ENCODE results near the gene THSD7B.

The THSD7B gene

DNA sequence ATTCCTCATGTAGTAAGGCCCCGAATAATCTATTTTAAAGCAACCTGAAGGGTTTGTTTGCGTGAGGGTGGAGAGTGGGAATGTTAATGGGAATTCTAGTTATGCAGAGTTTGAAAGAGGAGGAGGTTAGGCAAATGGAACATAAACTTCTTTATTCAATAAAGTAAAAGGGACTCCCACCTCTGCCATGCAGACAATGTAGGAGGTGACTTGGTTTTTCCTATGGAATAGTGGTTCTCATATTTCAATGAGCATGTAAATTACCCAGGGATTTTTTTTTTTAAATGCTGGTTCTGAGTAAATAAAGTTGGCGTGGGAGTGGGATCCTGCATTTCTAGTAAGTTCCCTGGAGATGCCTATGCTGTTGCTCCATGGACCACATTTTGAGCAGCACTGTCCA, 367.9 kb downstream of the THSD7B start:
- H3K27ac ChIP-seq: no peak overlapping the region

DNA sequence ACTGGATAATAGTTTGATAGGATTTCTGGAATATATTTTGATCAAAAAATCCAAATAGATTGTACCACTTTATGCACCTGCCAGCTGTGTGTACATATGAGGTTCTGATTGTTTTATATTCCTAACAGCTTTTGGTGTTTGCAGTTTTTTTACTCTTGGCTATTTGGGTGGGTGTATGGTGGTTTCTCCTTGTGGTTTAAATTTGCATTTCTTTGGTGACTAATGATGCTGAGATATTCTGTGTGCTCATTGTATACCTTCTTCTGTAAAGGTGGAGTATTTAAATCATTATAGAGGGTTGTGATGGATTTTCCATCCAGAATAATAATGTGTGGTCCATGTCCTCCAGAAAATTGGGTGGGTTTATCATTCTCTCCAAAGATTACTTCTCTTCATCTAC, 372.9 kb downstream of the THSD7B start:
- no peak overlapping the region for H3K27ac ChIP-seq
- TF ChIP-seq, protein P1, sequence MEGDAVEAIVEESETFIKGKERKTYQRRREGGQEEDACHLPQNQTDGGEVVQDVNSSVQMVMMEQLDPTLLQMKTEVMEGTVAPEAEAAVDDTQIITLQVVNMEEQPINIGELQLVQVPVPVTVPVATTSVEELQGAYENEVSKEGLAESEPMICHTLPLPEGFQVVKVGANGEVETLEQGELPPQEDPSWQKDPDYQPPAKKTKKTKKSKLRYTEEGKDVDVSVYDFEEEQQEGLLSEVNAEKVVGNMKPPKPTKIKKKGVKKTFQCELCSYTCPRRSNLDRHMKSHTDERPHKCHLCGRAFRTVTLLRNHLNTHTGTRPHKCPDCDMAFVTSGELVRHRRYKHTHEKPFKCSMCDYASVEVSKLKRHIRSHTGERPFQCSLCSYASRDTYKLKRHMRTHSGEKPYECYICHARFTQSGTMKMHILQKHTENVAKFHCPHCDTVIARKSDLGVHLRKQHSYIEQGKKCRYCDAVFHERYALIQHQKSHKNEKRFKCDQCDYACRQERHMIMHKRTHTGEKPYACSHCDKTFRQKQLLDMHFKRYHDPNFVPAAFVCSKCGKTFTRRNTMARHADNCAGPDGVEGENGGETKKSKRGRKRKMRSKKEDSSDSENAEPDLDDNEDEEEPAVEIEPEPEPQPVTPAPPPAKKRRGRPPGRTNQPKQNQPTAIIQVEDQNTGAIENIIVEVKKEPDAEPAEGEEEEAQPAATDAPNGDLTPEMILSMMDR (conservative IDR thresholded peaks at IDR 0.05): no peak

More for the DNA sequence above, 367.9 kb downstream of the THSD7B start:
- TF ChIP-seq, protein P1 (conservative IDR thresholded peaks at IDR 0.05): no peak

DNA sequence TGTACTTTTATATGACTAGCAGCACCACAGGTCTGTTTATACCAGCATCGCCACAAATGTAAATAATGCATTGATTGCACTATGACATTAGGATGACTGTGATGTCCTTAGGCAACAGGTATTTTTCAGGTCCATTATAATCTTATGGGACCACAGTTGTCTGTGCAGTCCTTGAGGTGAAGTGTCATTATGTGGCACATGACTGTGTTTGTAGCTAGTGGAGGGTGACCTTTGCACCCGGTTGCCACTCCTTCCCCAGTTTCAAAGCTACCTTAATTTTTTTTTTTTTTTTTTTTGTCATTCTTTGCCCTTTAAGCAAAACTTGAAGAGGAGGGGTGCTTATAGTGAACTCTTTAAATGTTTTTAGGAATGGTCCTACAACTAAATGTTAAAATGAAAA, 386.4 kb downstream of the THSD7B start:
- TF ChIP-seq, protein P1 (conservative IDR thresholded peaks at IDR 0.05): no peak
- no peak overlapping the region for H3K27ac ChIP-seq

DNA sequence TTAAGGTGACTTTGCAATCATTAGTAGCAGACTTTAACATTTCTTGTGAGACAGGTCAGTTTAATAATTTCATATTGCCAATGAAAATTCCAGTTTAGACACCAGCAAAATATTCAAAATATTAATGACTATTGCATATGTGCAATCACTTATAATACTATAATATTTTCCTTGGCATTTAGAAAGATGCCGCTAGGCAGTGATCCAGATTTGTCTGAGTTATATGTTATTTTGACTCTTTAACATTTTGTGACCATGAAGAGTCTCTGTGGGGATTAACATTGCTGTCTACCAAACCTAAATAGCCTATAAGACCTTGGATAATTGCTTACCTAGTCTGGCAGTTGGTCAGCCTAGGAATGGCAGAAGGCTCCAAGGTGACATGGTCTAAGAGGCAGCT, 389.6 kb downstream of the THSD7B start:
- no peak overlapping the region for H3K27ac ChIP-seq

DNA sequence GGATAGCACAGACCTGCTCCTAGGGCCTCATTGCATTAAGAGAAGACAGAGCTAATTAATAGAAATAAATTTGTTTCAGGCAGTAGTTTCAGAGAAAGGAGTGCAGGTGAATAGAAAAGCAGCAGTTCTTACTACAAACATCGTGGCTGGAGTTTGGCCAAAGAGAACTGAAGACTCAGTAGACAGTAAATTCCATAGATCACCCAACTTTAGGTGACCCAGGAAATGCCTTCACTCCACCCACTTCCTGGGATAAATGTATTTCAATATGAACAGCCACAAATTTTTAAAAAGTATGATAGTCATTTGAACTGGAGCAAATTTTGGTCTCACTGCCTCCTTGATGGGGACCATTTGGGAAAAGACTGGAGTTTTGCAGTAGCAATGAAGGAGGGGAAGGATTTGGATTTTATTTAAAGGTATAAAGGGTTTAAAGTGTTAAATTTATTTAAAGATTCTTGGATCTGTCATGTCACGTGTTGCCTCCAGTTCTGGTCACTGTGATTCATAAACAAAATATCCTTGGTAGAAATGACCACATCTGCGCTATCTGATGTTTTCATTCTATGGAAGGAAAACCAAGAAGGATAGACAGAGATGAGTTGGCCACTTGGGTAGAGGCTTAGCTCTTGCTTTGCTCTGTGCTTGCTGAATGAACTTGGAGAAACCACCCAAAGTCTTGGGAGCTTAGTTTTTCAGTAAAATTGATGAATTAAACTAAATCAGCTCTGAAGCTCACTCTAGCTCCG, 390.2 kb downstream of the THSD7B start:
- no peak overlapping the region for H3K27ac ChIP-seq
- TF ChIP-seq, protein P1 (conservative IDR thresholded peaks at IDR 0.05): no peak

More for the DNA sequence above, 389.6 kb downstream of the THSD7B start:
- TF ChIP-seq, protein P1 (conservative IDR thresholded peaks at IDR 0.05): no peak

DNA sequence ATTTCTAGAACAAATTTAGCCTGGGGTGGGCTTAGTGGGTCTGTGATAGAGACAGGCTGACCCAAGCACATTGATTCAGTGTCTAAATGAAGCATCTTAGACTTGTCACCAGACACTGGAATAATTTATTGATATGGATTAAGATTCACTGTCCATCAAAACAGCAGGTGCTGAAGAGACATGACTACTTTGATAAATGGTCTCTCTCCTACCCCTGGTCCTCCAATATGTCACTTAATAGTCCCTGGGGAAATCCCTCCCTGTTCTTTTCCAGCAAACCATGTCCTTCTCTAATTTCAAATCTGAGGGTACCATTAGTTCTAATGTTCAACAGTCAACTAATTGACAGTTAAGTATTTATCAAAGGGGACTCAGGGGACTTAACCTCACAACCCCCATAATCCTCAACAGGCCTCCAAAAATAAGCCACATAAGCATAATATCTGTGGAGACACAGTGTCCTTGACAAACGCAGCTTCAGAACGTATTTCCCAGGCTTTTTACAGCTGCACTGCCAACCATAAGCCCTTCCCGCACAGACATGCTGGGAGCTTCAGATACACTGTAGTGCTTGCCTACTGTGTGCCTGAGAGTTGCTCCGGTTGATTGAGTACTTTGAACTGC, 391.0 kb downstream of the THSD7B start:
- TF ChIP-seq, protein P1 (conservative IDR thresholded peaks at IDR 0.05): no peak
- no peak overlapping the region for H3K27ac ChIP-seq

DNA sequence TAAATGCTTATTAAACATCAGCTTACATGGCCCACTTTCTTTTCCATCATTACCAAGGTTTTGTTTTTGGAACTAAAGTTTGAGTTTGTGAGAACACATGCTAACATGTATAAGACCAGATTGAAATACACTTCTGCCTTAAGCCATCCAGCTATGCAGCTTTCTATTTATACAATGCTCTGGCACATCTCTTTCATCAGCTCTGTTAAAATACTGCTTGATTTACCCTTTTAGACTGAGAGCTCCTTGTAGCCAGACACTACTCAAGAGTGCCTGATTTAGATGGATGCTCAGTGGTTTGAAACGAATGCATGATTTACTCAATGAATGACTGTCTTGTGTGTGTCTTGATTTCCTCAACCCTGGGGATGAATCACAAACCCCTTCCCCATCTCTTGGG, 392.5 kb downstream of the THSD7B start:
- TF ChIP-seq, protein P1 (conservative IDR thresholded peaks at IDR 0.05): no peak
- no peak overlapping the region for H3K27ac ChIP-seq
